ENCODE measurements around the gene SCARB2.

Gene SCARB2

DNA sequence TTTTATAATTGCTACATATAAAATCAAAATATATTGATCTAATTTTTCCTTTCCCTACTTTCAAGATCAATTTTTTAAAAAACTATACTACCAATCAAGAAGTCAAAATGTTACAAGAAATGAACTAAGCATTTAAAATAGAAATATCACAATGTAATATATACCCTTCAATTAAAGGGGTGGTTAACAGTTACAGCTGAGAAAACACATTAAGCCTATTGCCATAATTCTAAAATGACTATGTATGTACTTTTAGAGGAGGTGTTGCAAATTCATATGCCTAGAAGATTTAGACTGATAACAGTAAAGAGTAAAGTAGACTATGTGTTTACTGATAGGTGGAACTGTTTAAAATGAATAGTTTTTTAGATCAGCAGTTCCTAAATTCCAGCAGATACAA lies 69.1 kb downstream of the SCARB2 start:
- peak in 1 of 2 experiments; percentile 16 for DNase-seq

DNA sequence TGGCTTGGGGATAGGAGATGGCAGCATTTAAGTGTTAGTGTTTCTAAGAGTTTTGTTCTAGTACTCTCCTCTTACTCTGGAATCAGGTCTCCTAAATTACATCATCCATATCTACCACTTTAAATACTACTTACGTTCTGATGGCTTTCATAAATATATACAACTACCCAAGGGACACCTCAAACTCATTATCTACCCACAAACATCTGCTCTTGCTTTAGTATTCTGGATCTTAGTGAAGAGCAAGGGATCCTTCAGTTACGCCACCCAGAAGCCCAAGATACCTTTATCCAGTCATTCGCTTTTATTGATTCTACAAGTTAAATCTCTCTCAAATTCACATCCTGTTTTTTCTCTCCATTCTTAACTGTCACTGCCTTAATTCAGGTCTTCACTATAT lies 72.4 kb downstream of the SCARB2 start:
- no peak for DNase-seq

GRCh38 chr4:76127754-76128153 lies 85.9 kb downstream of the SCARB2 start:
- DNase-seq, result no peak

DNA sequence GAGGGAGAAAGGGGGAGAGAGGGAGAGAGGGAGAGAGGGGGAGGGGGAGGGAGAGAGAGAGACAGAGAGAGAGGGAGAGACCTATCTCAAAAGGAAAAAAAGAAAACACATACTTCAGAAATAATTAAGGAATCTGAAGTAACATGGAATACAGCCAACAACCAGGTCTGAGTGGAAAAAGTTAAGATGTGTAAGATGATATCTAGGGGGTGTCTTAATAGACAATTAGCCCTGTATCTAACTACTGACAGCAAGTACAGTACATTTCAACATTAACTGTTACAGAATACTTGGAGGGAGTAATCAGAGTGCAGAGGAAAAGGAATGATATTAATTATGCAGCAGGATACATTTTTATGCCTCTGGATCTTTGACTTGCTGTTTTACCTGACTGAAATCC lies 87.8 kb downstream of the SCARB2 start:
- no peak for DNase-seq

DNA sequence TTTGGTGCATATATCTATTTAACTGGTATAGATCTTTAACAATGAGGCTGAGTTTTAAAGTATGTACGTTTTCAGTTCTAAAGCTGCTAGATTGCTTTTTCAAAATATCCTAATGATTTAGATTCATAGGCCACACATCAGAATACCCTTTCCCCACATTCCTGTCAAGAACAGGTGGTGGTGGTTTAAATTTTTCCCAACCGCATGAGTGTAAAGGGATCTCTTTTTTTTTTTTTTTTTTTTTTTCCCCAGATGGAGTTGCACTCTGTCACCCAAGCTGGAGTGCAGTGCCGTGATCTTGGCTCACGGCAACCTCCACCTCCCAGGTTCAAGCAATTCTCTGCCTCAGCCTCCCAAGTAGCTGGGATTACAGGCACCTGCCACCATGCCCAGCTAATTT lies 93.4 kb downstream of the SCARB2 start:
- DNase-seq, result no peak

DNA sequence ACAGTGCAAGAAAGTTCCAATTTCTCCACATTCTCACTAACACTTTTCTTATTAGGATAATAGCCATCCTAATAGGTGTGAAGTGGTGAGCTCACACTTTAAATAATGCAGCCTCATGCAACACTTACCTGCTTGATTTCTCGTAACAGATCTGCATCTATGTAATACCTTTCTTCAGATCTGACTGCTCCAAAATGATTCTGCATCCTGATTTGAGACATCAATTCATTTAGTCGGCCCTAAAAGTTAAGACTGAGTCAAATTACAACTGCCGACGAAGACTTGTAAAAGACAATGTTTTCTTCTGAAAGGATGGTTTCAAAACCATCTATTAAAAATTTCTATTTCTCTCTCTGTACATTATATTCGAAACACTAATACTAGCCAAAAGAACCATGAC lies 96.1 kb downstream of the SCARB2 start:
- no peak for DNase-seq

- no peak for DNase-seq
Measured at GRCh38 chr4:76116821-76117220, 96.8 kb downstream of the SCARB2 start.
